GM18951 (cell line): ENCODE results near the gene CAMTA1.

Source experiments
- POLR2A ChIP-seq: IDR thresholded peaks from 4 replicates; pipeline ENCODE4 v1.6.1; 2011; ENCODE audit warnings: mild to moderate bottlenecking; ENCODE audit not compliant: insufficient read length, insufficient read depth; ENCODE audit errors: extremely low read depth
- in situ Hi-C: fragments of 300-500 bp; cut with MboI; formaldehyde crosslinking; loops from one replicate; pipeline ENCODE4 v1.12.0; 2022; ENCODE audit warnings: low sequenced_read_pairs, mixed read lengths, inconsistent platforms; ENCODE audit not compliant: unreplicated experiment

Gene CAMTA1

DNA sequence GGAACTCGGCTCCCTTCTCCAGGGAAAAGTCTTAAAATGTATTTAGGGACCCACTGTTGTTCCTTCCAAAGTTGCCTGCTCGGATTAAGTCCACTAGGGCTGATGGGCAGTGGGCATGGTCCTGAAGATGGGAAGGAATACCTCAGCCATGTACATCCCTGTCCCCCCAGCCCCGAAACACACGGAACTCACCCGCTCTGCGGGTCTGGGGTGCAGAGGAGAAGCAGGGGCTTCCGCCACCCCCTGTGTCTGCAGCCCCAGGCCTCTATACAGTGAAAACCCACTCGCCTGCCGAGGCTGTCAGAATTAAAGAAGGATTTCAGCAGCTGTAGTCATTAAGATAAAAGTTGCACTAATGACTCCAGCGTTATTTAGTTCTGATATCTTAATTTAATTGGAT lies 773.2 kb downstream of the CAMTA1 start:
- in situ Hi-C loops = no loop called here
- TF ChIP-seq POLR2A = no peak

DNA sequence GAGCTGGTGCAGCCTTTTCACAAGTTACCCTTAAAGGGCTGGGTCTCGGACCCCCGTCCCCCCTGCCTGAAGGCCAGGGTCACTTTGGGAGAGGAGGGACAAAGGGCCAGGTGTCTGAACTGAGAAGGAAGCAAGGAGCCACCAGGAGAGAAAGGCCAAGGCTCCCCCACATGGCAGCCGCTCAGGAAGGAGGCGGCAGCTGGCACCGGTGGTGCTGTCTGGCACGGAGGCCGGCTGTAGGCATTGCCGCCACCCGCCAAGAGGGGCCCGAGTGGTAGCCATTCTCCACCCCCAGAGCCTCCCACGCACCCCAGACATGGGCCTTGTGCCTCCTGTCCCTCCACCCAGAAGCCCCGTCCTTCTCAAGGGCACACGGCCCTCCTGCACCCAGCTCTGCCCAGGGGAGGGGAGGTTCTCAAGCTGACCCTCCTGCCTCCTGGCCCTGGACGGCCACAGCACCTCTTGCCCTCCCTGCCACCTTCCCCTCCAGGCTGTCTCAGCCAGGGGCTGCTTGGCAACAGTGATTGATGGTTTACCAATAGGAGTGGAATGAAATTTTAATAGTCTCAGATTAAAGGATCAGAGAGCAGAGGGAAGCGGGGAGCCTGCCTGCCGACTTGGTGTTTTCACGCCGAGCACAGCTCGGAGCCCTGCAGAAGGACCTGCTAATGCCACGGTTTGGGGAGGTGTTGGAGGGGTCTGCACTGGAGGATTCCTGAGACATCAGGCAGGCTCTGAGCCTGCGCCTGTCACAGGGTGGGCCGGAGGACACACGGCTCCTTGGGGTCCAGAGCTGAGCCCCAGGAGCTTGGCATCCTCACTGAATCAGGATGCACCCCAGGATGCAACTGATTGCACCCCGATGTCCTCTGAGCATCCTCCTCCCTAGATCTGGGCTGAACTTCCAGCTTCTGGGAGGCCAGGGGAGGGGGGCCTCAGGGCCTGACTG lies 773.9 kb downstream of the CAMTA1 start:
- in situ Hi-C loops = no loop called here
- no peak for TF ChIP-seq POLR2A

DNA sequence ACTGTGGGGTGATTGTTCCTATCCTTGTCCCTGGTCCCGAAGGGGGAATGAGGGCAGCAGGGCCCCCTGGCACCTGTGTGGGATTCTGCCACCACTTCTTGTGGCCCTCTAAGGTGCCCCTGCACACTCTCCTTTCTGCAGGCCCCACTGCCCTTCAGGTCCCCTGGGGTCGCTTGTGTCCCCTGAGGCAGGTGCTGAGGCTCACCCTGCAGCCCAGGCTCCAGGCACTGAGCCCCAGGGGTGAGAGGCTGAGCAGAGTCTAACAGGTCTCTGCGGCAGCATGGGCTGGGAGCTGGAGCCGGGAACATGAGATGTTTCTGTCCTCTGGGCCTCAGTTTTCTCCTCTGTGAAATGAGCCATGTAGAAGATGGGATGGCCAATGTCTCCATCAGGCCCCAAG lies 774.9 kb downstream of the CAMTA1 start:
- no peak for TF ChIP-seq POLR2A
- in situ Hi-C loops = no loop called here

DNA sequence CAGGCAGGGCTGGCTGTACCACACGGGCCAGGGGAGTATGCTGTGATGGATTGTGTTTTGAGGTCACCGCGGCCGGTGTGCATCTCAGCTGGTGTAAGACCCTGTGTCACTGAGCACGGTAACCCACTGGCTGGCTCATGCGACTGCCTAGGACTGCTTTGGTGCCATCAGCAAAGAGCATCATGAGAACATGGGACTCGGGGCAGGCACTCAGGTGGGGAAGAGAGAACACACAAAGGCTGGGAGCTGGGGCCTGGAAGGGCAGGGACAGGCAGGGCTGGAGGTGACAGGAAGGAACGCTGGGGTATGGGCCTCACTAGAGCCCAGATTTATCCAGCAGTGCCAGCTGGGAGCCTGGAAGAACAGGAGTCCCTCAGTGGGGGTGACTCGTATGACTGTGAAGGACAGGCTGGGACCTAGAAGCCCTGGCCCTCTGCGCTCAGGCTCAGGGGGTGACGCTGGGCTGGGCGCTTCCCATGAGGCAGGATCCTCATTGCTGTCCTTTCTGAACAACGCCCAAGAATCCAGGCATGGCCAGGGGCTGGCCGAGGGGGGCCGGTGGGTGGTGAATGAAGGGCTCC lies 775.4 kb downstream of the CAMTA1 start:
- no peak for TF ChIP-seq POLR2A
- in situ Hi-C loops = no loop called here

DNA sequence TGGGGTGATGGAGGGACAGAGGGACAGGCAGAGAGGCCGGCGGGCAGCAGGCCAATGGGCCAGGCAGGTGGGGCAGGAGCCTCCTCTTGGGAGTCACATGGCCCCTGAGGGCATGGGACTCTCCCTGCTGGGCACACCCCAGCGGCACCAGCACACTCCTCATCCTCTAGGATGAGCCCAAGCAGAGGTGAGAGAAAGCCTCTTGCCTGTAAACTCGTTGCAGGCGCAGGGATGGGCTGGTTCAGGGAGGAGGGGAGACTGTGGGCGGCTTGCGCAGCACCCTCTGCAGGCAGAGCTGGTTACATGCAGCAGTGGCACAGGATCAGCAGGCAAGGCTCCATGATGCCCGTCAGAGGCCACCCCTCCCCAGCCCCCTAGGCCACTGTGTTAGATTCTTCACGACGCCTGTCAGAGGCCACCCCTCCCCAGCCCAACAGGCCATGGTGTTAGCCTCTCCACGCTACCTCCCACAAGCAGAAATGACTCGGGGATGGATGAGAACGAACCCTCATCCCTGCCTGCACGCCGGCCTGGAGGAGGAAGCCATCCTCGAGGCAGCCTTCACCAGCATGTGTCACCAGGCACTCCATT lies 776.2 kb downstream of the CAMTA1 start:
- TF ChIP-seq POLR2A = no peak
- in situ Hi-C loops = no loop called here

DNA sequence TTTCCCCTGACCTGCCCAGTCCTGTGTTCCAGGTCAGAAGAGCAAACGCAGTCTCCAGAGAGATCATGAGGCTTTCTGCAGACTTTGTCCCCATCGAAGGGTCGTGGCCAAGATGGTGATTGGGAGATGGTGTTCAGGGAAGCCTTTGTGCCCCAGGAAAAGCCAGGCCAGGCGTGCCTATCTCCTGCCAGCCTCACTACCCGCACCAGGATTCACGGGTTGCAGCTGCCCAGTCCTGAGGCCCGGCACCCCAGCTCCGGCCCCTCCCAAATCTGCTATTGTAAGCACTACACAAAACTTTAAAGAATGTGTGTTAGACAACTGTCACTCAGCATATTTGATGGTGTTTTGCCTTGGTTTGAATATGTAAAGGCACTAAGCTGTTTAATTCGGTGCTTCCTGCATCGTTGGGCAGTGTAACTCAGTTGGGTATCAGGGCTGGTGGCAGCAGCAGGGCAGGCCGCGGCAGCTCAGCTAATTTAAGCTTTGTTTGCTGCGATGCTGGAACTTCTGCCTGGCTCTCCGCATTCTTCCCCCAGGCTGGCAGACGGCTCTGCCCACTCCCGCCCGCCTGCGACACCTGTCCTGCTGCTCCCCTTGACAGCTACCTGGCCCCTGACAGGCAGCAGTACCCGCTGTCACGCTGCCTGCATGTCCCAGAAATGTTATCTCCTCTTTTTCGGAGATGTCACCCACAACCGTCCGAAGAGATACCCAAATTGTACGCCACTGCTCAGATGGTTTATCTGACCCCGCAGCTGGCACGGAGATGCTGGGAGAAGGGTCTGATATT lies 776.9 kb downstream of the CAMTA1 start:
- in situ Hi-C loops = no loop called here
- no peak for TF ChIP-seq POLR2A

DNA sequence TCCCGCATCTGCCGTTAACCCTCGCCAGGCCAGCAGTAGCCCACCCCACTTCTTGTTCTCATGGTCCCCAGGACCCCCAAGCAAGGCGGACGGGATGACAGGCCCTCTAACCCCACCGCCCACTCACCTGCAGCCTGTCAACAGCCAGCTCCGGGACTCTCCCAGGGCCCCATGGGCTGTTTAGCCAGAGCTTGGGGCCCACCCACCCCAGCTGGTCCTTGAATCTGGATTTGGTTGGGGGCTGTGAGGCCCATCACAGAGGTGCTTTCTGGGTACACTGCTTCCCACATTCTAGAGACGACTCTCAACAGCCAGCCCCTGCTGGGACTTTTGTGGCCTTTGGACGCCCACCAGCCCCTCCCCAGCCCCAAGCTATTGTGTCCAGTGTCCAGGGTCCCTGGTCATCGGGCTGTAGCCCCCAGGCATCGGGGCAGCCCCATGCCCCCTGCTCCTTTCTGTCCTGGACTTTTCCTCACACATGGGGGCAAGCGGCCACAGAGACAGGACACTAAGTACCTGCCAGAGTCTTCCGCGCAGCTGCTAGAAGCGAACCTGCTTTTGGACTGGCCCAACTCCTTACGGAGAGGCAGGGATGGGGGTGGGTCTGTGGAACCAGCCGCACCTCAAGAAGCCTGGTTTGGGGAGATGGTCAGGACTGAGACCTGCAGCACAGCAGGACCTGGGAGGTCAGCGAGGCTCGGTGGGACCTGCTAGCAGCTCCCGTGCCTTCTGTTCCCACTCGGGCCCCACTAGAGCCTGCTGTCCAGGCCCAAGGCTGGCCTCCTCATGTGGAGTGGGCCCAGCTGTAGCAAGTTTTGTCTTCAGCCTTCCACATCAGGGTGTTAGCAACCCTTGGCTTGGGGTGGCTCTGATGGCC lies 777.7 kb downstream of the CAMTA1 start:
- TF ChIP-seq POLR2A = no peak
- in situ Hi-C loops = no loop called here

DNA sequence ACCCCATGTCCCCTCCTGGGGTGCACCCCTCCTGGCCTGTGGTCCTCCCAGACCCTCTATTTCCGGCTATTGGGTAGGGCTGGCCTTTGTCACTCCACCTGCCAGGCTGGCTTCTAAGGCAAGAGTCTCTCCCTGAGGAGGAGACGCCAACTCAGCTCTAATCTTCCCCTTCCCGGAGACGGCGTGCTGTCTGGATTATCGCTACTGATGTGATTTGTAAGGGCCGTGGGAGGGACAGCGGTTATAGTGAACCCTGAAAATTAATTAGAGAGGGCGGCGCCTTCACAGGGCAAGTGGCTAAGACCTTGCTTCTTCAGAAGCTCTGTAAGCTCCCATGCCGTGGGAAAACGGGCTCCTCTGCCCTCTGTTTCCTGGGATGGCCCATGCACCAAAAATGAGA lies 778.9 kb downstream of the CAMTA1 start:
- in situ Hi-C loops = no loop called here
- TF ChIP-seq POLR2A = no peak

DNA sequence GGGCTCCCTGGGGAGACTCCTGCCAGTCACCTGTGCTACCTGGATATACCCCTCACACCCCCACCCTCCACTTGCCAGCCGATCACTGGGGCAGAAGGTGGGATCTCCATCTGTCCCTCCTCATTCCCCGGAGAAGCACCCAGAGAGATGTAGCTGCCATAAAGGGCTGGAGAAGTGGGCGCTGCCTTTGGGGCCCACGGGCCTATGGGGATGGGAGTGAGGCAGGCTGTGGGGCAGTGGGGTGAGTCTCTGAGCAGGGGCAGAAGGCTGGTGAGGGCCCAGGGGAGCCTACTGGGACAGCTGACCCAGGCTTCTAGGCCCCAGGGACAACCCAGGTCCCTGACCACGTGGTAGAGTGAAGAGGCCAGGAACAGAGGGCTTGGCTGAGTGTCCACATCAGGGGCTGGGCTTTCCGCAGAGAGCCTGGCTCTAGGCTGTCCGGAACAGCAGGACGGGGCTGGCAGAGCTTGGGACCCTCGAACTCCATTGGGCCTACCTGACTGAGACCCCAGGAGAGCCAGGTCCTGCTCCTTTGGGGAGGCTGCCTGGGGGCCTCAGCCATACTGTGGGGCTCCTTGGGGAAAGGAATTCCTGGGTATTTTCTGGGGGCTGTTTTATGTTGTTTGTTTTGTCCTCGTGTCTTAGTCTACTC lies 780.0 kb downstream of the CAMTA1 start:
- TF ChIP-seq POLR2A = no peak
- in situ Hi-C loops = no loop called here

DNA sequence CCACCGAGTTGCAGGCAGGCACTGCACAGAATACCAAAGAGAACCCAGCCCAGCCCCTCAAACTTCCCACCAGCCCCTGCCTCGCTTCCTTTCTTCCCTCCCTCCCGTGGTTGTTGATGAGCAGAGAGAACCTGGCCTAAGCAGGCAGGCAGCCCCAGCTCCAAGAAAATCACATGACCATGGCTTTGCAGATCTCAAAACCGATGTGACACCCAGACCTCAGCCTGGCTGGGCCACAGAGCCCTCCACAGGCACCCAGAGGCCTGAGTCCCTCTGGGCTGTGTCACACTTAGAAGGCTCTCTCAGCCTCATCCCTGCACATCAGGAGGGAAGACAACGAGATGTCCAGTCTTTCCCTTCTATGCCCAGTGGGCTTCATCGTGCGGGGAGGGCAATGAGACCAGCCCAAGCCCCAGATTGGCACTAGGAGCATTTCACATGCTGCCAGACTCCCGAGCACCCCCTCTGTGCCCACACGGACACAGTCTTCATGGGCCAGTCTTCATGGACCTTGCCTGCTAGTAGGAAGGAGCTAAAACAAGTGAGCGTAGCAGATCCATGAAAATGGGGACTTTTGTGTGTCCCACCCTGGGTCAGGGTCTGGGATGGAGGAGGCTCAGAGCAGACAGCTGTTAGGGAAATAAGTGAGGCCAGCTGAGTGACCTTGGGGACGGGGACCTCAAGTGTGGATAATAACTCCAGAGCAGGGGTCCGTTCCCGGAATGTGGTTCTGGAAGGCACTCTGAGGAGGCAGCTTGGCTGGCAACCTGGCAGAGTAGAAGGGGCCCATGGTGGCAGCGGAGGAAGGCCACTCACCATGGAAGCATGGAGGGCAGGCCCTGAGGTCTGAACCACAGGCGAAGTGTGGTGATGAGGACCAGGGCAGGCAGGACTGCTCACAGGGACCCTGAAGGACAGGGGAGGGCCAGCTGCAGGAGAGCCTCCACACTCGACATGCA lies 781.4 kb downstream of the CAMTA1 start:
- no peak for TF ChIP-seq POLR2A
- in situ Hi-C loops = no loop called here

DNA sequence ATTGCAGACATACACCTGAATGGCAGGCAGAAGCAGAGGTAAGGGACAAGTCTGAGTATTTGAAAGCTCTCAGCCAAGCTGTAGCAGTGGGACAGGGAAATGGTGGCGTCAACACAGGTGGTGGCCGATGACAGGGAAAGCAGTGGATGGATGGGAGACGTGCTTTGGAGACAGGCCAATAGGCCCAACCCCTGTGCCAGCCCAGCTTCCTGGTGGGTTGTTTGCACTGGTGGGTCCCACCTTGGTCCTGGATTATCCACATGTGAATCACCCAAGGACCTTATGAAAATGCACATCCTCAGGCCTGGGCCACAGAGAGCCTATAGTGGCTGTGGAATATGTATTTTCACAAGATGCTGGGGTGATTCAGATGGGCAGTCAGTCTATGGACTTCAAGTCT lies 782.1 kb downstream of the CAMTA1 start:
- TF ChIP-seq POLR2A = no peak
- in situ Hi-C loops = no loop called here

DNA sequence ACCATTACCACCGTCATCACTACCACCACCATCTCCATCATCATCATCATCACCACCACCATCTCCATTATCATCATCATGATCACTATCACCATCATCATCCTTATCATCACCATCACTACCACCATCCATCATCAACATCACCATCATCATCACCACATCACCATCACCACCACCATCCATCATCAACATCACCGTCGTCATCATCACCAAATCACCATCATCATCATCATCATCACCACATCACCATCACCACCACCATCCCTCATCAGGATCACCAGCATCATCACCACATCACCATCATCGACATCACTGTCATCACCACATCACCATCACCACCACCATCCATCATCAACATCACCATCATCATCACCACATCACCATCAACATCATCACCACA lies 782.8 kb downstream of the CAMTA1 start:
- TF ChIP-seq POLR2A = no peak
- in situ Hi-C loops = no loop called here
